NCI-H345 (cell line): ENCODE data around the gene SLC15A4.

ENCODE experiments used
- DNase-seq: peaks from one replicate; lab custom pipeline; 2025; lab: John Stamatoyannopoulos, UW

Gene SLC15A4

DNA sequence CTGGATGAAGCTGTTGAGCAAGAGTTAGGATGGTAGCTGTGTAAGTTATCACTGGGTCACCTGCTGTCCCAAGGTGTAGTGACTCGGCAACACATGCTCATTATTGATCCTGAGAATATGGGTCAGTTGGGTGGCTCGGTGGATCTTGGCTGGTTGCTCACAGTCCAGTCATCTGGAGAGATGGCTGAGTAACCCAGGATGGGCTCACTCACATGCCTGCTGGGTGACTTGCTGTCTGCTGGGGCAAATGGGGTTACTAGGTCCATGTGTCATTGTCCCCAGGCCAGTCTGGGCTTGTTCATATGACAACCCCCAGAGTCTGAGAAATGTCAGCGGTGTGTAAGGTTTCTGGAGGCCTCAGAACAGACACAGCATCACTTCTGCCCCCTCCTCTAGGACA lies 69.5 kb downstream of the SLC15A4 start:
- no peak for DNase-seq

DNA sequence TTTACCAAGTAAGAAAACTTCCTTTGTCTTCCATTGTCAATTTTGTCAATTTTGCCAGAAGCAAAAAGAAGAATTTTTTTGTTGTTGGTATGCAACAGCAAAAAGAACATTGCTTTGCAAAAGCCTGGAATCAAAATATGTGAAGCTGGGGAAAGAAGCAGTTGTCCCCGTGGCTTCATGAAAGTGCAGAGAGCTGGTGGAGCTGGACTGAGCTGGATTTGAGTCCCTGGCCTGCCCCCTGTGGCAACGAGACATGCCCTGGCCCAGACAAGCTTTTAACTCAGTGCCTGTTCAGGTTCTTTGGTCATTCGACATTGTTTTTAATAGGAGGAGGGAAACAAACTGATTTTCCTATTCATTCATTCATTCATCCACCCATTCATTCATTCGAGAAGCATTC lies 70.3 kb downstream of the SLC15A4 start:
- DNase-seq = no peak

DNA sequence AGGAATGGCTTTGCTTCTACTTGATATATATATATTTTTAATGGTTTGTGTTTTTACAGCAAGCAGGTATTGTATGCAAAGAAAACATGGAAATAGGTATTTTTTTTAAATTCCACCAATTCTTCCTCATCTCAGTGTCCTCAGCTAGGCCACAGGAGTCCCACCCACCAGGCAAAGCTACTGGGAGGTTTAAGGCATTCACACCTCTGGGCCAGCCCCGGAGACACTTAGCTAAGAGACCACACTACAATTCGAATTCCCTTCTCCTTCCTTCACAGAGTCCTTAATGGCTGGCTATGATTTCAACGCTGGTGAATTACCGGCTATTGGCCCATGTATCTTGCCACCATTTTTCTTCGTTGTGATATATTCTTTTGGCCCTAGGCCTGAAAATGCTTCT lies 71.4 kb downstream of the SLC15A4 start:
- DNase-seq = no peak

DNA sequence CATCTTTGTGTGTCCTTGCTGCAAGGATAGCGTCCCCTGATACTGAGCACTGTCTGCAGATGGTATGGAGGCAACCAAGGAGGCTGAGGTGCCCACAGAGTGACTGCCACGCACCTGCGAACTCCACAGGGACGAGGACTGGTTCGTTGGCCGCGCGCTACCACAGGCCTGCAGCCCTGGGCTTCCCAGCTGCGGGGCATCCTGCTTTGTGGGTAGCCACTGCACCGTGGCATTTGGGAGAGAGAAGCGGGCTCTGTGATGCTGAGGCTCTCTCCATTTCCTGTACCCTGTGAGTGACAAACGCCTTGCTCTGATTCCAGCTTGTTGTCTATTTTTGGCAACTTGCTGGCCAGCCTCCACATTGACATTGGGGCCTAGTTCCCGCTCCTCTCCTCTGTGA lies 76.3 kb downstream of the SLC15A4 start:
- DNase-seq = no peak

DNA sequence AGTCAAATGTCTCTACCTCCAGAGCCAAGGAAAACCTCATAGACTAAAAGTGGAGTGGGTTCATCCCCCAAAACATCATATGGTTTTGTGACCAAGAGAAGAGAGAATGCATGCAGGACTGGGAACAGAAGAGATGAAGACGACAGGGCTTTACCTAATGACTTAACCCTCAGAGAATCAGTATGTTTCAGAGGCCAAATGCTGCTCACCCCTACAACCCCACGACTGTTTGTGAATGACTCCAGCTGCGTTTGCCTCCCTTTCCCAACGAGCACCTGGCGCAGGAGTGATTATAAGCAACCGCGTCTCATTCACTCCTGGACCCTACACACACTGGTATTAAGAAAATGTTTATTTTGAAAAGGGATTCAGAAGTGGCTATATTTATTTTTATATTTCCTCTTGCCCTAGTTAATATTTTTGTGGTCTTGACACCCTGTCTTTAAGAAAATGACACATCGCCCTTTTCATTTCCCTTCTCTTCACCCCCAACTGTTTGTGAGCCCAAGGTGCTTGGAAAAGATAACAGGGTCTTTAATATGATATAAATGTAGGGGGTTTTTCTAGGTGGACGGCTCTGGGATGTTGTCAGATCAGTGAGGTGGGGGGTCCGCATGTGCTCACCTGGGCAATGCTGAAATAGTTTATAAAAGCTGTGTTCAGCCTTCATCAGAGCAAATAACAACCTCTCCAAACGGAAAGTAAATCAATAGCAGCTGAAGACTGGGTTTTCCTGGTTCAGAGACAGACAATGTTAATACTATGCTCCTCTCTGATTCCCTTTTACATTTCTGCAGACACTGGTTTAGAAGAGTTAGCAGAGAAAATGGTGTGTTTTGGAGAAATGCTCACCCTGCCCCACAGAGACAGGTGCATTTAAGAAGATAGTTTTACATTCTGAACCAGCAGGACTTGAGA lies 77.7 kb downstream of the SLC15A4 start:
- DNase-seq = no peak

DNA sequence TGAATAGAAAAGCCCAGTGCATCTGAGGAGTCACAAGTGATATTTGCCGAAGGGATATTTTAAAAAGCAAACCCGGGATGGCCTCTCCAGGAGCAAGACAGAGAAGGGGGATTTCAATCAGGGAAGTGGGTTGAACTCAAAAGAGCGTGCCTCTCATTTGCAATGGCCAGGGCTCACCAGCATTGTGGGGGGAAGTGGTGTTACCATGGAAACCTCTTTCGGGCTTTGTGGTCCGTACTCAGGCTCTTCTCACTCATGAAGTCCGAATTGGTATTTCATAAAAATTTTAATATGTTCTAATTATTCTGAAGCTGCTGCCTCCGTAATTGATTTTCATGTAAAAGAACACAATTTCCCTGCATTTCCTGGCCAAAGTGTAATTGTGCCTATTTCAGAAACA lies 79.8 kb downstream of the SLC15A4 start:
- no peak for DNase-seq
